ENCODE measurements around the gene SLC6A16.

DNA sequence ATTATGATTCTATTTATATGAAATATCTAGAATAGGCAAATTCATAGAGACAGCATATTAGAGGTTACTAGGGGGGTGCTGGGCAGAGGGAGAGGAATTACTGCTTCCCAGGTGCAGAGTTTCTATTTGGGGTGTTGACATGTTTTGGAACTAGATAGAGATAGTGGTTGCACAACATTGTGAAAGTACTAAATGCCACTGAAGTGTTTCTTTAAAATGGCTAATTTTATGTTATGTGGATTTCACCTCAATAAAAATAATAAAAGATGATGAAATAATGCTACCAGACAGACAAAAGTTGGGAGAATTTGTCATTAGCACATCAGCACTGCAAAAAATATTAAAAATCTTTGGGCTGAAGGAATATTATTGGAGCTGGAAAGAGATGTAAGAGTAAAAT, 63.4 kb downstream of the SLC6A16 start:
- TF ChIP-seq, protein P1, sequence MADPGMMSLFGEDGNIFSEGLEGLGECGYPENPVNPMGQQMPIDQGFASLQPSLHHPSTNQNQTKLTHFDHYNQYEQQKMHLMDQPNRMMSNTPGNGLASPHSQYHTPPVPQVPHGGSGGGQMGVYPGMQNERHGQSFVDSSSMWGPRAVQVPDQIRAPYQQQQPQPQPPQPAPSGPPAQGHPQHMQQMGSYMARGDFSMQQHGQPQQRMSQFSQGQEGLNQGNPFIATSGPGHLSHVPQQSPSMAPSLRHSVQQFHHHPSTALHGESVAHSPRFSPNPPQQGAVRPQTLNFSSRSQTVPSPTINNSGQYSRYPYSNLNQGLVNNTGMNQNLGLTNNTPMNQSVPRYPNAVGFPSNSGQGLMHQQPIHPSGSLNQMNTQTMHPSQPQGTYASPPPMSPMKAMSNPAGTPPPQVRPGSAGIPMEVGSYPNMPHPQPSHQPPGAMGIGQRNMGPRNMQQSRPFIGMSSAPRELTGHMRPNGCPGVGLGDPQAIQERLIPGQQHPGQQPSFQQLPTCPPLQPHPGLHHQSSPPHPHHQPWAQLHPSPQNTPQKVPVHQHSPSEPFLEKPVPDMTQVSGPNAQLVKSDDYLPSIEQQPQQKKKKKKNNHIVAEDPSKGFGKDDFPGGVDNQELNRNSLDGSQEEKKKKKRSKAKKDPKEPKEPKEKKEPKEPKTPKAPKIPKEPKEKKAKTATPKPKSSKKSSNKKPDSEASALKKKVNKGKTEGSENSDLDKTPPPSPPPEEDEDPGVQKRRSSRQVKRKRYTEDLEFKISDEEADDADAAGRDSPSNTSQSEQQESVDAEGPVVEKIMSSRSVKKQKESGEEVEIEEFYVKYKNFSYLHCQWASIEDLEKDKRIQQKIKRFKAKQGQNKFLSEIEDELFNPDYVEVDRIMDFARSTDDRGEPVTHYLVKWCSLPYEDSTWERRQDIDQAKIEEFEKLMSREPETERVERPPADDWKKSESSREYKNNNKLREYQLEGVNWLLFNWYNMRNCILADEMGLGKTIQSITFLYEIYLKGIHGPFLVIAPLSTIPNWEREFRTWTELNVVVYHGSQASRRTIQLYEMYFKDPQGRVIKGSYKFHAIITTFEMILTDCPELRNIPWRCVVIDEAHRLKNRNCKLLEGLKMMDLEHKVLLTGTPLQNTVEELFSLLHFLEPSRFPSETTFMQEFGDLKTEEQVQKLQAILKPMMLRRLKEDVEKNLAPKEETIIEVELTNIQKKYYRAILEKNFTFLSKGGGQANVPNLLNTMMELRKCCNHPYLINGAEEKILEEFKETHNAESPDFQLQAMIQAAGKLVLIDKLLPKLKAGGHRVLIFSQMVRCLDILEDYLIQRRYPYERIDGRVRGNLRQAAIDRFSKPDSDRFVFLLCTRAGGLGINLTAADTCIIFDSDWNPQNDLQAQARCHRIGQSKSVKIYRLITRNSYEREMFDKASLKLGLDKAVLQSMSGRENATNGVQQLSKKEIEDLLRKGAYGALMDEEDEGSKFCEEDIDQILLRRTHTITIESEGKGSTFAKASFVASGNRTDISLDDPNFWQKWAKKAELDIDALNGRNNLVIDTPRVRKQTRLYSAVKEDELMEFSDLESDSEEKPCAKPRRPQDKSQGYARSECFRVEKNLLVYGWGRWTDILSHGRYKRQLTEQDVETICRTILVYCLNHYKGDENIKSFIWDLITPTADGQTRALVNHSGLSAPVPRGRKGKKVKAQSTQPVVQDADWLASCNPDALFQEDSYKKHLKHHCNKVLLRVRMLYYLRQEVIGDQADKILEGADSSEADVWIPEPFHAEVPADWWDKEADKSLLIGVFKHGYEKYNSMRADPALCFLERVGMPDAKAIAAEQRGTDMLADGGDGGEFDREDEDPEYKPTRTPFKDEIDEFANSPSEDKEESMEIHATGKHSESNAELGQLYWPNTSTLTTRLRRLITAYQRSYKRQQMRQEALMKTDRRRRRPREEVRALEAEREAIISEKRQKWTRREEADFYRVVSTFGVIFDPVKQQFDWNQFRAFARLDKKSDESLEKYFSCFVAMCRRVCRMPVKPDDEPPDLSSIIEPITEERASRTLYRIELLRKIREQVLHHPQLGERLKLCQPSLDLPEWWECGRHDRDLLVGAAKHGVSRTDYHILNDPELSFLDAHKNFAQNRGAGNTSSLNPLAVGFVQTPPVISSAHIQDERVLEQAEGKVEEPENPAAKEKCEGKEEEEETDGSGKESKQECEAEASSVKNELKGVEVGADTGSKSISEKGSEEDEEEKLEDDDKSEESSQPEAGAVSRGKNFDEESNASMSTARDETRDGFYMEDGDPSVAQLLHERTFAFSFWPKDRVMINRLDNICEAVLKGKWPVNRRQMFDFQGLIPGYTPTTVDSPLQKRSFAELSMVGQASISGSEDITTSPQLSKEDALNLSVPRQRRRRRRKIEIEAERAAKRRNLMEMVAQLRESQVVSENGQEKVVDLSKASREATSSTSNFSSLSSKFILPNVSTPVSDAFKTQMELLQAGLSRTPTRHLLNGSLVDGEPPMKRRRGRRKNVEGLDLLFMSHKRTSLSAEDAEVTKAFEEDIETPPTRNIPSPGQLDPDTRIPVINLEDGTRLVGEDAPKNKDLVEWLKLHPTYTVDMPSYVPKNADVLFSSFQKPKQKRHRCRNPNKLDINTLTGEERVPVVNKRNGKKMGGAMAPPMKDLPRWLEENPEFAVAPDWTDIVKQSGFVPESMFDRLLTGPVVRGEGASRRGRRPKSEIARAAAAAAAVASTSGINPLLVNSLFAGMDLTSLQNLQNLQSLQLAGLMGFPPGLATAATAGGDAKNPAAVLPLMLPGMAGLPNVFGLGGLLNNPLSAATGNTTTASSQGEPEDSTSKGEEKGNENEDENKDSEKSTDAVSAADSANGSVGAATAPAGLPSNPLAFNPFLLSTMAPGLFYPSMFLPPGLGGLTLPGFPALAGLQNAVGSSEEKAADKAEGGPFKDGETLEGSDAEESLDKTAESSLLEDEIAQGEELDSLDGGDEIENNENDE (IDR thresholded peaks at IDR 0.05; ENCODE audit: insufficient replicate concordance, low read length), result no peak
- TF ChIP-seq, protein P2, sequence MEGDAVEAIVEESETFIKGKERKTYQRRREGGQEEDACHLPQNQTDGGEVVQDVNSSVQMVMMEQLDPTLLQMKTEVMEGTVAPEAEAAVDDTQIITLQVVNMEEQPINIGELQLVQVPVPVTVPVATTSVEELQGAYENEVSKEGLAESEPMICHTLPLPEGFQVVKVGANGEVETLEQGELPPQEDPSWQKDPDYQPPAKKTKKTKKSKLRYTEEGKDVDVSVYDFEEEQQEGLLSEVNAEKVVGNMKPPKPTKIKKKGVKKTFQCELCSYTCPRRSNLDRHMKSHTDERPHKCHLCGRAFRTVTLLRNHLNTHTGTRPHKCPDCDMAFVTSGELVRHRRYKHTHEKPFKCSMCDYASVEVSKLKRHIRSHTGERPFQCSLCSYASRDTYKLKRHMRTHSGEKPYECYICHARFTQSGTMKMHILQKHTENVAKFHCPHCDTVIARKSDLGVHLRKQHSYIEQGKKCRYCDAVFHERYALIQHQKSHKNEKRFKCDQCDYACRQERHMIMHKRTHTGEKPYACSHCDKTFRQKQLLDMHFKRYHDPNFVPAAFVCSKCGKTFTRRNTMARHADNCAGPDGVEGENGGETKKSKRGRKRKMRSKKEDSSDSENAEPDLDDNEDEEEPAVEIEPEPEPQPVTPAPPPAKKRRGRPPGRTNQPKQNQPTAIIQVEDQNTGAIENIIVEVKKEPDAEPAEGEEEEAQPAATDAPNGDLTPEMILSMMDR (IDR thresholded peaks at IDR 0.05; ENCODE audit: control extremely low read depth in 1 of 3, insufficient read depth in 1 of 3, low read depth in 1 of 3, low read length in 3 of 3), result no peak
- TF ChIP-seq HDAC6 (IDR thresholded peaks at IDR 0.05; ENCODE audit: low read depth, low read length), result no peak
- no peak for TF ChIP-seq NRF1 (IDR thresholded peaks at IDR 0.05; ENCODE audit: low read depth, low read length)
- TF ChIP-seq PHF8 (conservative IDR thresholded peaks at IDR 0.05; ENCODE audit: low read depth, low read length), result no peak
- no peak for TF ChIP-seq HDAC2 (IDR thresholded peaks at IDR 0.05; ENCODE audit: borderline replicate concordance in 1 of 2, low read depth in 2 of 2, low read length in 2 of 2)
- no peak for TF ChIP-seq SIN3A (conservative IDR thresholded peaks at IDR 0.05 in 1 of 2, IDR thresholded peaks at IDR 0.05 in 1 of 2; ENCODE audit: low read depth in 1 of 2, low read length in 2 of 2)
- TF ChIP-seq POLR2AphosphoS5 (IDR thresholded peaks at IDR 0.05; ENCODE audit: low read depth, low read length), result no peak
- TF ChIP-seq POLR2A (IDR thresholded peaks at IDR 0.05; ENCODE audit: control extremely low read depth in 1 of 2, low read depth in 2 of 2, low read length in 2 of 2), result no peak
- TF ChIP-seq, protein P3, sequence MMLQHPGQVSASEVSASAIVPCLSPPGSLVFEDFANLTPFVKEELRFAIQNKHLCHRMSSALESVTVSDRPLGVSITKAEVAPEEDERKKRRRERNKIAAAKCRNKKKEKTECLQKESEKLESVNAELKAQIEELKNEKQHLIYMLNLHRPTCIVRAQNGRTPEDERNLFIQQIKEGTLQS (IDR thresholded peaks at IDR 0.05; ENCODE audit: insufficient read depth, low read depth, low read length), result no peak
- TF ChIP-seq RFX5 (IDR thresholded peaks at IDR 0.05; ENCODE audit: borderline replicate concordance, low read depth, low read length), result no peak
- no peak for TF ChIP-seq ZNF274 (IDR thresholded peaks at IDR 0.05; ENCODE audit: borderline replicate concordance, extremely low read depth, low read length)
- TF ChIP-seq BCL11A (IDR thresholded peaks at IDR 0.05; ENCODE audit: low read depth in 2 of 2, low read length in 2 of 2), result no peak
- no peak for TF ChIP-seq JUND (IDR thresholded peaks at IDR 0.05; ENCODE audit: low read length)

Measured in H1 (cell line).